Measurements from ENCODE around the gene NAGK.
A peak's percentile ranks its signal among the peaks of the same experiment; 100 is the strongest.
"Not testable (repeated sequence)": the region's sequence is repeated elsewhere in the genome, so short reads cannot be mapped to it uniquely, and the experiment has no call there.

The NAGK gene

DNA sequence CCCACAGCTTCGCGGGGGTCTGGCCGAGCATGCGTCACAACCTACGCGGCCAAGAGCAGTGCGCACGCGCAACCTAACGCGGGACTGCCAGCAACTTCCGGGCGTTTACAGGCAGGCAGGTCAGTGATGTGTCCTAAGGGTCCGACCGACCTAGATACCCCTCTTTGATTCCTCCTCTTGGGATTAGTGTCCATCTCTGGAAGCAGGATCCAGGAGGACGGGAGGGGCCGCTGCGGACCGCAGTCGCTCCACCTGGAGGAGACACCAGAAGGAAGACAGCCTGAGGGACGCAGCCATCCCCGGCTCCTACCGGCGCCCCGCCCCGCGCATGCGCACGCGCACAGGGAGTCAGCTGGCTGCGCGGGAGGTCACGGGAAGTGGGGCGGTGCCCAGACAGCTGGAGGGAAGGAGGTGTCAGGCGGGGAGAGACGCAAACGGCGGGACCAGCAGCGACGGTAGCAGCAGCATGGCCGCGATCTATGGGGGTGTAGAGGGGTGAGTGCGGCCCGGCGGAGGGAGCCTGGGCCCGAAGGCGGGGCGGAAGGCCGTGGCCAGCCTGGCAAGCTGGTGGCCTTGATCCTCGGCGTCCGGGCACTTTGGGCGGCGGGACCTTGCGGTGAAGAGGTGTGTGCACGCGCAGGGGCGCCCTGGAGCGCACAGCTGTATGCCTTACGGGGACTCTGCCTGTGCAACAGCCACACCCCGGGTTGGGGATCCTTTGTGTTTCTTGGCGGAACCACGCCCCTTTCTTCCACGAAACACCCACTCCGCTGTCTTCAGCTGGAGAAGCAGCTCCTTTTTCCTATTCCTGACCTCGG is at the start of gene NAGK:
NAGK (plus strand) TSS at position 431 of the 818 bp plus-strand sequence; CDS start at position 467, 36 bp downstream.
- peak; percentile 94 for DNase-seq (ENCODE audit: low read depth, low spot score)

- DNase-seq (ENCODE audit: low read depth, low spot score), result not testable (repeated sequence)
These were observed 48.5 kb upstream of the NAGK start for GRCh38 chr2:71019989-71020388.

DNA sequence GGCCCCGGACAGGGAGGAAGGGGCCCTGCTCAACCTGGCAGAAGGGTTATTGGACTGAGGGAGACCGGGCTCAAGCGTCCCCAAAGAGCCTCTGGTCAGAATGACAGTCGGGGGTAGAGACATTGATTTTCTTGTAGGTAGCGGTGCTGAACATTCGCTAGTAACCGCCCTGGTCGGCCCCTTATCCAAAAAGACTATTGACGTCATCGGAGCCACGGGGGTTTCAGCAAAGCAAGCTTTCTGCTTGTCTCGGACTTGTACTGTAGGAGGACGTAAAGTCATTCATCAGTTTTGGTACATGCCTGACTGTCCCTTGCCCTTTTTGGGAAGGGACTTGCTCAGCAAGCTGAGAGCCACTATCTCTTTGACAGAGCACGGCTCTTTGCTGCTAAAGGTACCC is 47.1 kb upstream of the NAGK start:
- DNase-seq (ENCODE audit: low read depth, low spot score), result not testable (repeated sequence)

DNA sequence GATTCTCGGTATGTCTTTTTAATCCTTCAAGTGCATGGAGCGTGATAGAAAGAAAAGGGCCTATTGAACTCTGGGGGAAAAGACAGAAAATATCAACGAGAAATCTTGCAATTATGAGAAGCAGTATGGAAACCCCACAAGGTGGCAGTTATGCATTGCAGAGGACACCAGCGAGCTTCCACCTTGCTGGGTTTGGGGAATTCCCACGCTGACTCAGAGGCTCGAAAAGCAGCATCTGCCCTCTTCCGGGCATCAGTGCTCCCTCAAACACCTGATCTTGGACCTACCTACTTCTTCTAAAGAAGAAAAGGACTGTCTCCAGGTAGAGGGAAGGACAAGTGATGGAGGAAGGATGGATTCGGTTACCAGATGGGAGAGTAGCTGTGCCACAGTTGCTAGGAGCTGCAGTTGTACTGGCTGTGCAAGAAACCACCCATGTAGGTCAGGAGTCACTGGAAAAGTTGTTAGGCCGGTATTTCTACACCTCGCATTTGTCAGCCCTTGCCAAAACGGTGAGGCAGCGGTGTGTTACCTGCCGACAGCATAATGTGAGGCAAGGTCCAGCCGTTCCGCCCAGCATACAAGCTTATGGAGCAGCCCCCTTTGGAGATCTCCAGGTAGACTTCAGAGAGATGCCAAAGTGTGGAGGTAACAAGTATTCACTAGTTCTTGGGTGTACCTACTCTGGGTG is 44.8 kb upstream of the NAGK start:
- peak; percentile 41 for DNase-seq (ENCODE audit: low read depth, low spot score)

DNA sequence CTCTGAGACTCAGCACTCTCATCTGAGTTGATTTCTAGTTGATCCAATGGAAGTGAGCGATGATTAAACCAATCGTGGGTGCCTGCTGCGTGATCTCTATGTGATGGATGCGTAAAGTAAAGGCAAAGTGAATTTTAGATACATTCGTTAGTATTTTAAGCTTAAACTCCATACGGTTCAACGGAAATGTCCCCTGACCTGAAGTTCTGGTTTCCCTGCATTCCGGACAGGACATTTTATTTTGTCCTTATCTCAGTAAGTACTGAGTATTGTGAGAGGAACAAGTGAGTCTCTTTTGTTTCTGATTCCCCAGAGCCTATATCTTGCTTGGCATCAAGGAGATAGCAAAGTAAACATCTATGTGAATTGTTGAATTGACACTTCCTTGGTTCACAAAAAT is 32.2 kb upstream of the NAGK start:
- not testable (repeated sequence) for DNase-seq (ENCODE audit: low read depth, low spot score)

DNA sequence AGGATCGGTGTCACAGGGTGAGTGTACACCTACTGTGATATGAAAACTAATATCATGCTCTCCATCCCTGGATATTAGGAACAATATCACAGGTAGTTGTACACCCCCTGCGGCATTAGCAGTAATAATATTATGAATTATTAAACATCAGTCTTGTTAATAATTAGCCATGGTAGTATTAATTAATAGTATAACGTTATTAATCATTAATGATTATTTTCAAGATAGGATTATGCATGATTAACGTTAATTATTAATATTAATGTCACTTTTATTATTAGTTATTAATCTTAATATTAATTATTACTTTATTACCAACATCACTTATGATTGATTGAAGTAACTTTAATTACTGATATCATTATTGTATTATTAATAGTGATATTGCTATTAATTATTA is 26.2 kb upstream of the NAGK start:
- DNase-seq (ENCODE audit: low read depth, low spot score), result no peak

GRCh38 chr2:71043531-71044407 is 24.7 kb upstream of the NAGK start:
- no peak for DNase-seq (ENCODE audit: low read depth, low spot score)

- no peak for DNase-seq (ENCODE audit: low read depth, low spot score)
These were observed 23.3 kb upstream of the NAGK start for GRCh38 chr2:71045151-71045550.

DNA sequence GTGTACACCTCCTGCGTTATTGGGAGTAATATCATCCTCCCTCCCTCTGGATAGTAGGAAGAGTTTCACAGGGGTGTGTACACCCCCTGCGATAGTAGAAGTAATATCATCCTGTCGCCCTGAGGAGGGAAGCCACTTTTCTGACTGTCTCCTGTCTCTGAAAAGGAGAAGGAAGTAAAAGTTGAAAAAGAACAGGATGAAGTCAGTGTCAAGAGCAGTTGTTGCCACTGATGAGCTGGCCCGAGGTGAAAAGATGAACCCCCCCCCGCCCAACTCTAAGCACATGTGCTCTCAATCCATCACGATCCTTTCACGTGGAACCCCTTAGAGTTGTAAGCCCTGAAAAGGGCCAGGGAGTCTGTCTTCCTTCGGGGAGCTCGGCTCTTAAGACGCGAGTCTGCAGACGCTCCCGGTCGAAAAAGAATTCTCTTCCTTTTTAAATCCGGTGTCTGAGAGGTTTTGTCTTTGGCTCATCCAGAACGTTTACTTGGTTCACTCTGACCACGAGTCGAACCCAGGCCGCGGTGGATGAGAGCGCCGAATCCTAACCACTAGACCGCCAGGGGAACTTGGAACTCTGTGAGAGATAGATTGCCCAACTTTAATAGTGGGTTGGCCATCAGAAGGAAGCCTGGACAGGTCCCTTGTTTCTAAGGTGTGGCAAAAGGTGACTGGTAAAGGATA is 22.4 kb upstream of the NAGK start:
- no peak for DNase-seq (ENCODE audit: low read depth, low spot score)

DNA sequence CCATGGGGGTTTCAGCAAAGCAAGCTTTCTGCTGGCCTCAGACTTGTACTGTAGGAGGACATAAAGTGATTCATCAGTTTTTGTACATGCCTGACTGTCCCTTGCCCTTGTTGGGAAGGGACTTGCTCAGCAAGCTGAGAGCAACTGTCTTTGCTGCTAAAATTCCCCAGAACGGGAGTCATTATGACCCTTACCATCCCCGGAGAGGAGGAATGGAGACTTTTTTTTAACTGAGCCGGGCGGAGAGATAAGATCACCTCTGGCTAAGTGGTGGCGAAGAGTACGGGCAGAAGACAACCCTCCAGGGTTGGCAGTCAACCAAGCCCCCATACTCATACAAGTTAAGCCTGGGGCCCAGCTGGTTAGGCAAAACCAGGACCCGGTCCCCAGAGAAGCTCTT is 20.4 kb upstream of the NAGK start:
- DNase-seq (ENCODE audit: low read depth, low spot score), result no peak

DNA sequence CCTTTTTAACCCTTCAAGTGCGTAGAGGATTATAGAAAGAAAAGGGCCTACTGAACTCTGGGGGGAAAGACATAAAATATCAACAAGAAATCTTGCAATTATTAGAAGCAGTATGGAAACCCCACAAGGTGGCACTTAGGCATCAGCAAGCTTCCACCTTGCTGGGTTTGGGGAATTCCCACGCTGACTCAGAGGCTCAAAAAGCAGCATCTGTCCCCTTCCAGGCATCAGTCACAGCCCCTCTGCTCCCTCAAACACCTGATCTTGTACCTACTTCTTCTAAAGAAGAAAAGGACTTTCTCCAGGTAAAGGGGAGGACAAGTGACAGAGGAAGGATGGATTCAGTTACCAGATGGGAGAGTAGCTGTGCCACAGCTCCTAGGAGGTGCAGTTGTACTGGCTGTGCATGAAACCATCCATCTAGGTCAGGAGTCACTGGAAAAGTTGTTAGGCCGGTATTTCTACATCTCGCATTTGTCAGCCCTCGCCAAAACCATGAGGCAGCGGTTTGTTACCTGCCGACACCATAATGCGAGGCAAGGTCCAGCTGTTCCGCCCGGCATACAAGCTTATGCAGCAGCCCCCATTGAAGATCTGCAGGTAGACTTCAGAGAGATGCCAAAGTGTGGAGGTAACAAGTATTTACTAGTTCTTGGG is 18.6 kb upstream of the NAGK start:
- not testable (repeated sequence) for DNase-seq (ENCODE audit: low read depth, low spot score)

DNA sequence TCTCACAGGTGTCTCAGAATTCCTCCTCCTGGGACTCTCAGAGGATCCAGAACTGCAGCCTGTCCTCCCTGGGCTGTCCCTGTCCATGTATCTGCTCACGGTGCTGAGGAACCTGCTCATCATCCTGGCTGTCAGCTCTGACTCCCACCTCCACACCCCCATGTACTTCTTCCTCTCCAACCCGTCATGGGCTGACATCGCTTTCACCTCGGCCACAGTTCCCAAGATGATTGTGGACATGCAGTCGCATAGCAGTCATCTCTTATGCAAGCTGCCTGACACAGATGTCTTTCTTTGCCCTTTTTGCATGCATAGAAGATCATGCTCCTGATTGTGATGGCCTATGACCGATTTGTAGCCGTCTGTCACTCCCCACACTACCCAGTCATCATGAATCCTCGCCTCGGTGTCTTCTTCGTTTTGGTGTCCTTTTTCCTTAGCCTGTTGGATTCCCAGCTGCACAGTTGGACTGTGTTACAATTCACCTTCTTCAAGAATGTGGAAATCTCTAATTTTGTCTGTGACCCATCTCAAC is 13.2 kb upstream of the NAGK start:
- not testable (repeated sequence) for DNase-seq (ENCODE audit: low read depth, low spot score)

- DNase-seq (ENCODE audit: low read depth, low spot score), result no peak
These were observed 8.2 kb upstream of the NAGK start for GRCh38 chr2:71060211-71060610.

DNA sequence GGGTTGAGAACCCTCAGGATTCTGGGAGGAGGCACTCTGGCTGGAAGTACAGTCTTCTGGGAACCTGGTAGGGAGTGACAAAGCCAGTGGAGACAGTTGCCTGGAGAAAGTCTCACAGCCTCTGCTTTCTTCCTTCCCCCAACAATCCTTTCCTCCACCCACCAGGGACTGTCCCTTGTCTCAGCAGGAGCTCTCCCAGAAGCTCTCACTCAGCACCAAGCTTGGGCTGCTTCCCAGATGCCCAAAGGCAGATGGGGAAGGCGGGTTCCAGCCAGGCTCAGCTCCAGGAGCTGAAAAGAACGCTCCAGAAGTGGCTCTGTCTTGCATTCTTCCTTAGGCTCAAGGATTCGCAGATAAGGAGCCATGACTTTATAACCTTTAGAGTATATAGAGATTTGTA is 7.6 kb upstream of the NAGK start:
- no peak for DNase-seq (ENCODE audit: low read depth, low spot score)

DNA sequence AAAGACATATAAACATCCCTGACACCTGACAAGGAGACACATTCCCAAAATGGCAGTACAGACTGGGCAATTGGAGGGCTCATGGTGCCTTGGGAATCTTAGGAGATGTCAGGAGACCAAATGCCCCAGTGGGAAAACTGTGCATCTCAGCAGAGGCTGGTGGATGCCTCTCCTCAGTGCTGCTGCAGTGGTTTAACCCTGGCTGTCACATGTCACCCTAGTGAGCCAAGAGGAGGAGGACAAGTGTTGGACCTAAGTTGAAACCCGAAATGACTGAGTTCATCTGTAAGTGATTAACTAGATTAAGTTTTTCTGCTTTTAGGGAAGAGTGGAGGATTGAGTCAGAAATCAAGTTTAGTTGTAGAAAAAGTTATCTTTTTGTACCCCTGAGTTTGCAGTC is 5.2 kb upstream of the NAGK start:
- DNase-seq (ENCODE audit: low read depth, low spot score), result no peak

DNA sequence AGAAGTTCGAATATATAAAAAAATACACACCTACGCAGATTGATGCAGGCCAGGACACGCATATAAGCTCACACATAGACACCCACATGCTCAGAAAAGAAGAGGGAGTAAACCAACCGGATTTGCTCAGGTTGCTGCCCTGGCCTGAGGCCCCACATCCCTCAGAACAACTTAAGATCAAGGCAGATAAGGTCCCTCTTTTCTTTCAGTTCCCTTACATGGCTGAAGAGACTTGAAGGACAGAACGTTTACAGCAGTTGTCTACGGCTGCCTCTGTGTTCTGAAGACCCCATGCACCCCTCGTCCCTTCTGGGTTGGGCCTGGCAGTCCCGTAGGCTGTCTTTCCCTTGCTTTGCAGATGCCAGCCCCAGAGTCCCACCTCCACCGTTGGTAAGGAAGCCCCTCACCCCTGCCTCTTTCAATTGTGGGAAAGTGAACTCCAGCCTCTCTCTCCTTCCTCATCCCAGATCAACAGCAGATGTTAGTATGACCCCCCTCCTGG is 4.3 kb upstream of the NAGK start:
- no peak for DNase-seq (ENCODE audit: low read depth, low spot score)

- DNase-seq (ENCODE audit: low read depth, low spot score), result no peak
These were observed 3.5 kb upstream of the NAGK start for GRCh38 chr2:71064754-71065621.

GRCh38 chr2:71066856-71067255 is 1.6 kb upstream of the NAGK start:
- no peak for DNase-seq (ENCODE audit: low read depth, low spot score)

- DNase-seq (ENCODE audit: low read depth, low spot score), result no peak
These were observed 756 bp upstream of the NAGK start for GRCh38 chr2:71067567-71068217.

Measured in activated CD4-positive, CD25-positive, alpha-beta regulatory T cell treated with anti-CD3 and anti-CD28 coated beads, Interleukin-2, amount 50 U/mL, for 16 hours (primary cell).